Stimulated activated CD8-positive, alpha-beta memory T cell treated with anti-CD3 and anti-CD28 coated beads, Interleukin-4, amount 100 ng/mL, for 48 hours (primary cell): Measurements from ENCODE around the gene IKZF2.

ENCODE experiments used
- DNase-seq: peaks from one replicate; pipeline ENCODE4 v3.0.0-alpha.2; 2020

IKZF2 gene

GRCh38 chr2:213151437-213152064, at the start of gene IKZF2:
Gene IKZF2, minus strand, starts transcription at chr2:213151612. Its CDS starts 2,983 bp downstream, at chr2:213148629.
- peak; percentile 75 for DNase-seq

DNA sequence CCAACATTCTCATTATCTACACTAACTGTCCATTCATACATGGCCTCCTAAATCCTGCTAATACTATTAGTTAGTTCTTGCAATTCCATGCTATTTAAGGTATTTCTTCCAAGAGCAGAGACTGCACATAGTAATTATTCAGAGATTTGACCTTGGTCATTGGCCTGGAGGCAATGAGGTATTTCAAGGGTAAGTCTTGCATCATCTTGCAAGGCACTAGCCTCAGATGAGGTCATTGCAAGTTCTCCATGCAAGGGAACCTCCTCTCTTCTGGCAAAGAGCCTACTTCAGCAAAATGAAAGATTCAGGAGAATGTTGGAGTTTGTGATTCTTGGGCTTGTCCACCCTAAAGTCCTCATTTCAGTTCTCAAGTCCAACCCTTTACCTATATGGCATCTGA, 48.5 kb upstream of the IKZF2 start:
- no peak for DNase-seq

DNA sequence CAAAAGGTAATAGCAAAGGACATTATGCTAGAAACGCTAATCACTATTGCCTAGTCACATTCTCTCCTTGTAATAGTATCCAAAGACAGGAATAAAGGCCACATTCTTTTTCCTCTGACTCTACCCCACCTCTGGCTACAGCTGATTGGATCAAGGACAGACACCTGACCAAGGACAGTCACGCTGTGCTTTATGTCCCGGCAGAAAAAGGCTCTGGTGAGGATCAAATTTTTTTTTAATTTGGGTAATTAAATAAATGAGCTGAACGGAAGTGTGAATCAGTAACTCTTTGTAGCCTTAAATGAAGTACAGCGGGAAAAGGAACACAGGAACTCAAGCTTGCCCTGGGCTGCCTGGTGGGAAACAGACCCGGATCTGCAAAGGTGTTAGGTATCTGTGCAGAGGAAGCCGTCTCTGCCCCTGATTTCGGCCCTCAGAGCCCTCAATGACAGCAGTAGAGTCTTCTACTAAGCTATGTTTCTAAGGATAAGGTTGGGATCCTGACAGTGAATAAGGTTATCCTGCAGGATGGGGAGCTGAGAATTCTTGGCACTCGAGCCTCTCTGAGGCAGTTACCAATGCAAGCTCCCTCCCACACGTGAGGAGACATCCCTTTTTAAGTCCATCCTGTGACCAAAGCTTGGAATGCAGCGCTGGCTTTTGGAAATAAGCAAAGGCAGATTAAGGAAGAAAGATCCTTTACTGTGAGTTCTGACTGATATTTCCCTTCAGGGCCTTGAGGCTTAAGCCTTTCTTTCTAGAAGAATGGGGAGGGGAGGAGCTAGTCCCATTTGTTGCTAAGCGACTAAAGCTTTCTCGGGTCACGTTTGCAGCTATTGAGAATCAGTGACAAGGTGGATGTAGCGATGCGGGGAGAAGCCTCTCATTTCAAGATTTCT, 37.8 kb upstream of the IKZF2 start:
- no peak for DNase-seq

GRCh38 chr2:213188533-213188867, 37.1 kb upstream of the IKZF2 start:
- no peak for DNase-seq

- DNase-seq = no peak
These were observed 36.6 kb upstream of the IKZF2 start for GRCh38 chr2:213187833-213188532.

DNA sequence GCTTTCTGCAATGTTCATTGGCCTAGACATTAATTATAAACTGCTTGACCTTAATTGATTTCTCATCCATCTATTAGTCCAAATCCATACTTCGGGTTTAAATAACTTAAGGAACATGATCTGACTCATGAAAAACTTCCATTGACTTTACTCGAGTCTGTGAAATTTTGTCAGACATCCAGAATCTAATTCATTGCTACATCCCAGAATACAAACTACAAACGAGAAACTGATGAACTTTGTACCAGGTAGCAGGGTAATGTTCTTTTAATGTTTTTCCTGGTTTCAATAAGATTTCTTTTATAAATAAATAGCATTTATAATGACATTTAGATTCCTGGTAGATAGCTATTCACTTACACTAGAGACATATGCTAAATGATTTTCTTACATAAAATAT, 36.0 kb upstream of the IKZF2 start:
- DNase-seq = no peak

DNA sequence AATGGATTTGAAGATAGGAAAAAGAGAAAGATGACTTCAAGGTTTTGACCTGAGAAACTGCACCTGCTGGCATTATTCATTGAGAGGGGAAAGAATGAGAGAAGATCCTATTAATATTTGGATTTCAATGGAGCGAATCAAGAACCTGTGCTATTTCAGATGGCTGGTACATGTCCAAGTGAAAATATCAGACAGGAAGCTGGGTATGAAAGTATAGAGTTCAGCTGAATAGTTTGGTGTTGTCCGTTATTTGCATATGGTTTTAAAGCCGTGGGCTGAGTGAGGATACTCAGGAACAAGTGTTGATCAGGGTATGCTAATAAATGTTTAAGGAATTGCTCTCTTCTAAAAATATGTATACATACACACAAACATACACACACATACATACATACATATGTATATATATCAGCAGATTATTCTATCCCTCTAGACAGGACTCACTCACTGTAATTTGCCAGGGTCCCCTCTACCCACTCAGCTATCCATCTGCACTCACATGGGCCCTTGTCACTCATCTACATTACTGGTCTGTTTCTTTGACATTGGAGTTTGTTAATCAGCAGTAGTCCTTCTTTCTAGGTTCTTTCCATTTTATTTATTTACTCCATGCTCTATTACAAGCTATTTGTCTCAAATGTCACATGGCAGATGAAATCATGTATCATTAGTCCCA, 33.9 kb upstream of the IKZF2 start:
- no peak for DNase-seq

- no peak for DNase-seq
These were observed 30.3 kb upstream of the IKZF2 start for GRCh38 chr2:213181712-213182111.

DNA sequence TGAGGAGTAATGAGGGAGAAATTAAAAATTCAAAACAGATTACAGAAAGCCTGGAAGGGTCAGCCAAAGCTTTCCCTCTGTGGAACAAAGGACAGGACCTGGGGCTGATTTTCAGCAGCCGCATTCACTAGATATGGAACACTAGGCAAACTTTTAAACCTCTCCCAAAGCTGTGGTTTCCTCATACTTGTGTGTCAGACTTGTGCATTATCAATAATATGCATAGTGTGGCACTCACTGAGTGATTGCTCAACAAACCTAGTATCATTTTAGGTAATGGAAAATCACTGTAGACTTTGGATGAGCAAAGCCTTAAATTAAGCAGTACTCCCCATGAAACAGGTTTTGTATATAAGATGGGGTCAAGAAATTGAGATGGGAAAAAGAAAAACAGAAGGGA, 26.3 kb upstream of the IKZF2 start:
- no peak for DNase-seq

GRCh38 chr2:213175673-213176247, 24.3 kb upstream of the IKZF2 start:
- DNase-seq = no peak

DNA sequence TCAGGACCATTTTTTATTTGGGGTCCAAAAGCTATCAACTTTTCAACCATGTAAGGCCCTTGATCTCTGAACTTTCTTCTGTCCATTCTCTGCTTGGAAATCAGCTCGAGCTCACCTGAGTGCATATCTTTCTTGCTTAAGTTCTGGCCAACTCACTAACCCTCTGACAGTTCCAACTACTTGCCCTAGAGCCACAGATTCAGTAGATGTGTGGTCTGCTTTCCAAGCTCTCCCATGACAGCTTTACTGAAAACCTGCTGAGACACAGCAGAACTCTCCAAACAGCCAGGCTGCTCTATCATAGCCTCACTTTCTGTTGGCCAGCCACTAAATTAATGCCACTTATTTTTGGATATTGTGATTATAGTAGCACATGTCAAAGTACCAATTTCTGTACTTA, 21.2 kb upstream of the IKZF2 start:
- no peak for DNase-seq

DNA sequence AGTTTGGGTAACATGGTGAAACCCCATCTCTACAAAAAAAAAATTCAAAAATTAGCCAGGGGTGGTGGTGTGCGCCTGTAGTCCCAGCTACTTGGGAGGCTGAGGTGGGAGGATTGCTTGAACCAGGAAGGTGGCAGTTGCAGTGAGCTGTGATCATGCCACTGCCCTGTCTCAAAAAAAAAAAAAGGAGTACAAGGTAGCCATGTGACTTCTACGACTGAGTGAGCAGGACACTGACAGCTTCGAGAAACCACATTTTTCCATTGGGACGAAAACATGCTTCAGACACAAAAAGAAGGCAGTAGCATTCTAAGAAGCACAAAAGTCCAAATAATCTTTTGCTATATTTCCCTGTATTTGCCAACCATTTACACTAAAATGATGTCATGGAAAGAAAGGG, 19.7 kb upstream of the IKZF2 start:
- no peak for DNase-seq

DNA sequence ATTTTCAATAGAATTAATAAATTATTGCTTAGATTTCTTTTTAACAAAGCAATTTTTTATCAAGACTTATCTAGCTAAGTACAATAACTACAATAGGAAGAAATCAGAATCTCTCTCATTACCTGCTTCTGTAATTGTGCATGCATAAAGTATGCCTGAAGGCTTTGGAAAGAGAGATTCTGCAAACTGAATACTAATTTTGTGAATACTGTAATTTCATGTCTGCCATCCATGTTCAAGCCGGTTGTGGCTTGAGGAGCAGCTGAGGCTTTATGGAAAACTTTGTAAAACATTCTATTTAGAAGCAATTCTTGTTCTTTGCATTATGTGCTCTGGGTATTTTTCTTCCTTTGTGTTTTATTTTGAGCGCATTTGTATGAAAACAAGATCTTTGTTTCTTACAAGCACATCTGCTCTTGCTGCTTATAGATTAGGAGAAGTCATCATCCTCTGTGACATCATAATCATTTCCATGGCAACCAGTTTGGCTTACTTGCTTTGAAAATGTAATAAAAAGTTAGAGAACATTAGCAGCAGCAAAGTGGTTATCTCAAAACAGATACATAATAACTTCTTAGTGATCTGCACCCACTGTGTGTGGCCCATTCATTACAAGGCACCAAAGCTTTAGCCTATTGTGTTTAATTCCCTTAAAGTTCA, 16.0 kb upstream of the IKZF2 start:
- no peak for DNase-seq

DNA sequence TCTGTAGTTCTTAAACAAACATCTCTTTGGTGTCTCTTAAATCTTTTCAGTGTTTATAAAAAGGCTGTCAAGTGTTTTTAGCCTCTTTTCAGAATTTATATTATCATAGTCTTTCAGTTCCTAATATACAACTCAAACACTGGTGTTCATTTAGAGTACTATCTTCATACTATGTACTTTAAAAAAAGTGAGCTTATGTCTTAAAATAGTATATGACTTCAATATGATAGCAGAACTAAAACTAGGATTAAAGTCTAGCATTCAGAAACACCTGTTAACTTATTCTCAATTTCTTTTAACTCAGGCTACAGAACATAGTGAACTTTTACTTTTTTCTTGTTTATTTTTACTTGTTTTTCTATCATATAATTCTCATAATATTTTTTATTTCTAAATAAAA, 14.7 kb upstream of the IKZF2 start:
- no peak for DNase-seq

- DNase-seq = no peak
These were observed 12.9 kb upstream of the IKZF2 start for GRCh38 chr2:213164263-213164662.

DNA sequence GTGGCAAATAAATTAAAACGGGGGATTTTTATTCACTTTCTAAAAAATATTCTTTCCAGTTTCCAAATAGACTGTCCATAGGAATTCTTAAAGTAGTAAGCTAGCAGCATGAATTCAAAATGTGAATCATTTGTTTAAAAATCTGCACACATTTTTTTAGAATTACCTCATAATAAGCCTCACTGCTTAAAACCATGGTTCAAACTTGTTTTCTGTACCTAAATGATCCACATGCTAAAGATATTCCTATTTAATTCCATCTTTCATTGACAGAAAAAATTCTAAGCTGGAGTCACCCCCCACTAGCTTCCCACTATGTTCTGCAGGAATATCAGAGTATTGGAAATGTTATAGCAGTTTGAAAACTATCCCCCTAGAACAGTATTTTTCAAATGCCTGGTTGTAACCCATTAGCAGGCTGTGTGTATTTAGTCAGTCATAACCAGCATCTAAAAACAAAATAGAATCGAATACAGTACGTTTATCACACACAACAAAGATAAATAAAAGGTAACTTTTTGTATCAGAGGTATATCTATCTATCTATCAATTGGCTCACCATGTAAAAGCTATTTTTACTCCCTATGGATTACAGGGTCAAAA, 11.2 kb upstream of the IKZF2 start:
- no peak for DNase-seq

- no peak for DNase-seq
These were observed 10.5 kb upstream of the IKZF2 start for GRCh38 chr2:213161759-213162515.

- DNase-seq = no peak
These were observed 8.4 kb upstream of the IKZF2 start for GRCh38 chr2:213159768-213160167.

GRCh38 chr2:213157242-213157641, 5.8 kb upstream of the IKZF2 start:
- no peak for DNase-seq

- no peak for DNase-seq
These were observed 5.3 kb upstream of the IKZF2 start for GRCh38 chr2:213156717-213157116.

DNA sequence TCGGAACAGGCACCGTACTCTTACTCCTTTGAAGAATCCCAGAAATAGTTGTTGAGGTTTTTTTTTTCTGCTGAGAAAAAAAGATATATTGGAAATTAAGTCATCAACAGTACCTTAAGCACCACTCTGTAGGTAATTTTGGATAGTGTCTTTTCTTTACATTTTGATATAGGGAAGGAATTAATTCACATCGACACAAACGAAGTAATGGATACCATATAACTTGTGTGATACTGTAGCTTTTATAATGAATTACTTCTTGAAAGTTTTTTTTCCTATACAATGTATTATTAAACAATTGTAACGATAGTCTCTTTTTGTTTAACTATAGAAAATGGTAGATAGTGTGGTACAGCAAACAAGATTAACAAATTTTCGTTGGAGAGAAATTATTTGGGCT, 1.5 kb upstream of the IKZF2 start:
- no peak for DNase-seq
